ENCODE measurements around the gene MGA. TPM values are rescaled to one million over a fixed set of nuclear protein-coding genes. Genes with fewer than 3 reads are reported as not detected.
A peak's percentile ranks its signal among the peaks of the same experiment; 100 is the strongest.

Gene MGA
- total RNA-seq, 4 donors from 2014 or later, result 21.0 to 44.7 (median 38.3) TPM

DNA sequence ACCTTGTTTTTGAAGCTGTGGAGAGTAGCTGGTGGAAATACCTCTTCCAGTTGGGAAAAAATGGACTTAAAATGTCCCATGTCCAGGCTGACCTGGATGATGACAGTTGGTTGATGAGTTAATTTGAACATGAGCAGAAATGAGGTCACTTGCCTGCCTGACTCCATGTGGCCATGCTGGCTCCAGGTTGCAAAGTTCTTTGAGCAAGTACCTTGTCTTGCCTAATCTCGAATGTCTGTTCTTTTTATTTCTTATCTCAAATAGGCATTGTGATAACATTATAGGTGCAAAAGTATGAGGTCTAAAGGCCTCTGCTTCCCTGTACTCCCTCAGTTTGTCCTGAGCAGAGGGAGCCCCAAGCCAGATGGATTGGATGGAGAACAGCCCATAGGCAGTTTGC lies 123.1 kb downstream of the MGA start:
- no peak for DNase-seq (ENCODE audit: low spot score in 2 of 2)
- no peak for TF ChIP-seq EP300 (IDR thresholded peaks at IDR 0.05)
- no peak for TF ChIP-seq POLR2AphosphoS5 (IDR thresholded peaks at IDR 0.05)
- TF ChIP-seq CTCF (IDR thresholded peaks at IDR 0.05), result no peak
- TF ChIP-seq POLR2A (IDR thresholded peaks at IDR 0.05), result no peak
- WGBS, result 28% methylated on average over 1 of the region's 1 CpG
- no peak overlapping the region for H3K4me3 ChIP-seq
- H3K27ac ChIP-seq, result no peak overlapping the region
- H3K36me3 ChIP-seq, result no peaks in the 10 kb centered on the region
- H3K4me1 ChIP-seq, result peaks cover 58% of the 10 kb centered on the region
- H3K27me3 ChIP-seq, result no peaks in the 10 kb centered on the region
- no peaks in the 10 kb centered on the region for H3K9me3 ChIP-seq

DNA sequence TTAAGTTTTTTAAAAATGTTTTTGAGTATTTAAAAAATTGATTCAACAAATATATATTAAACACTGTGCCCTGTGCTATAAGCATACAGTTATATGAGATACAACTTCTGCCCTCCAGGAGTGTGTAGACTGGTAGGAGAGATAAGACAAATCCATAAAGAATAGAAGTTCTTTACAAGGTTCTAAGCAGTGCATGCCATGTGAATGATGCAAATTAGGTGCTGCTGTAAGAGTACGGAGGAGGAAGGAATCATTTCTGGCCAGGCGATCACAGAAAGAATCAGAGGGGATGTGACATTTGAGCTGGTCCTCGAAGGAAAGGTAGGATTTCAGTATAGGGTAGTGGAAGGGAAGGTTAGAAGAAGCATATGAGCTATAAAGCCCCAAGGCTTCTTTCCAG lies 128.1 kb downstream of the MGA start:
- Histone ChIP-seq H3K27ac (no peak overlapping the region), H3K9me3 (no peaks in the 10 kb centered on the region), H3K36me3 (no peaks in the 10 kb centered on the region), H3K27me3 (no peaks in the 10 kb centered on the region), H3K4me1 (peaks cover 69% of the 10 kb centered on the region), H3K4me3 (no peak overlapping the region)
- no peak for DNase-seq (ENCODE audit: low spot score in 2 of 2)
- TF ChIP-seq EP300 (IDR thresholded peaks at IDR 0.05) (no peak), POLR2A (IDR thresholded peaks at IDR 0.05) (no peak), CTCF (IDR thresholded peaks at IDR 0.05) (no peak), POLR2AphosphoS5 (IDR thresholded peaks at IDR 0.05) (no peak)
- 46% methylated on average over 3 of the region's 3 CpGs for WGBS

GRCh38 chr15:41789236-41789635 lies 129.0 kb downstream of the MGA start:
- no peak for TF ChIP-seq POLR2AphosphoS5 (IDR thresholded peaks at IDR 0.05)
- TF ChIP-seq CTCF (IDR thresholded peaks at IDR 0.05), result no peak
- no peak for TF ChIP-seq EP300 (IDR thresholded peaks at IDR 0.05)
- no peak for TF ChIP-seq POLR2A (IDR thresholded peaks at IDR 0.05)
- WGBS, result 58% methylated on average over 4 of the region's 4 CpGs

DNA sequence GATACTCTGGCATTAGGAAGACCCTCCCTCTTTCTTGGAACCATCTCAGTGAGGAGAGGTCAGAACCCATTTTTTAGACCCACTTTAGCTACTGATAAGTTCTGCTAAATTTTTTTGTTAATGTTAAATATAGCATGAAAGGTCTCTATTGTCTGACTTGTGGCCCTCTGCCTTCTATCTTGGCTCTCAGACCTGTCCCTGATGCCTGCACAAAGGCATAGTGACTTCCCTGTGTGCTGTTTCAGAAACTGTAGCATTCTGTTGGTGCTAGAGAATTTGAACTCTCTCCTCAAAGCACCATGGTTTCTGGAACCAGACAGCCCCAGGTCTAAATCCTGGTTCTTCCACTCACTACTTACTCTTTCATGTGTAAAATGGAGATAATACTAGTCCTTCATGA lies 129.5 kb downstream of the MGA start:
- DNase-seq (ENCODE audit: low spot score in 2 of 2), result no peak
- H3K27me3 ChIP-seq, result no peaks in the 10 kb centered on the region
- no peak overlapping the region for H3K4me3 ChIP-seq
- TF ChIP-seq POLR2A (IDR thresholded peaks at IDR 0.05) (no peak), CTCF (IDR thresholded peaks at IDR 0.05) (no peak), POLR2AphosphoS5 (IDR thresholded peaks at IDR 0.05) (no peak), EP300 (IDR thresholded peaks at IDR 0.05) (no peak)
- peaks cover 76% of the 10 kb centered on the region for H3K4me1 ChIP-seq
- H3K27ac ChIP-seq, result peak overlapping the region; percentile 25
- no peaks in the 10 kb centered on the region for H3K36me3 ChIP-seq
- no peaks in the 10 kb centered on the region for H3K9me3 ChIP-seq

More at GRCh38 chr15:41789236-41789635, 129.0 kb downstream of the MGA start:
- Histone ChIP-seq H3K27ac (peak overlapping the region; percentile 15), H3K27me3 (no peaks in the 10 kb centered on the region), H3K4me3 (no peak overlapping the region), H3K9me3 (no peaks in the 10 kb centered on the region), H3K36me3 (no peaks in the 10 kb centered on the region), H3K4me1 (peaks cover 71% of the 10 kb centered on the region)
- DNase-seq (ENCODE audit: low spot score in 2 of 2), result no peak

- TF ChIP-seq POLR2AphosphoS5 (IDR thresholded peaks at IDR 0.05), result no peak
- no peak for TF ChIP-seq EP300 (IDR thresholded peaks at IDR 0.05)
- no peak for TF ChIP-seq CTCF (IDR thresholded peaks at IDR 0.05)
- no peak for TF ChIP-seq POLR2A (IDR thresholded peaks at IDR 0.05)
- Histone ChIP-seq H3K36me3 (no peaks in the 10 kb centered on the region), H3K27ac (peak overlapping the region; percentile 25), H3K9me3 (no peaks in the 10 kb centered on the region), H3K4me3 (no peak overlapping the region), H3K4me1 (peaks cover 76% of the 10 kb centered on the region), H3K27me3 (no peaks in the 10 kb centered on the region)
- WGBS, result 51% methylated on average over 3 of the region's 3 CpGs
- no peak for DNase-seq (ENCODE audit: low spot score in 2 of 2)
These were observed 130.0 kb downstream of the MGA start for GRCh38 chr15:41790169-41790568.

Measured in suprapubic skin (tissue), 4 donors.